GM21381 (cell line): ENCODE measurements around the gene ATRNL1.

Experiments used
- ATAC-seq: cut with Tn5 transposase; IDR thresholded peaks from one replicate; pipeline ENCODE4 v1.9.1; 2021; ENCODE audit warnings: mild to moderate bottlenecking, moderate library complexity; ENCODE audit not compliant: unreplicated experiment

Gene ATRNL1

DNA sequence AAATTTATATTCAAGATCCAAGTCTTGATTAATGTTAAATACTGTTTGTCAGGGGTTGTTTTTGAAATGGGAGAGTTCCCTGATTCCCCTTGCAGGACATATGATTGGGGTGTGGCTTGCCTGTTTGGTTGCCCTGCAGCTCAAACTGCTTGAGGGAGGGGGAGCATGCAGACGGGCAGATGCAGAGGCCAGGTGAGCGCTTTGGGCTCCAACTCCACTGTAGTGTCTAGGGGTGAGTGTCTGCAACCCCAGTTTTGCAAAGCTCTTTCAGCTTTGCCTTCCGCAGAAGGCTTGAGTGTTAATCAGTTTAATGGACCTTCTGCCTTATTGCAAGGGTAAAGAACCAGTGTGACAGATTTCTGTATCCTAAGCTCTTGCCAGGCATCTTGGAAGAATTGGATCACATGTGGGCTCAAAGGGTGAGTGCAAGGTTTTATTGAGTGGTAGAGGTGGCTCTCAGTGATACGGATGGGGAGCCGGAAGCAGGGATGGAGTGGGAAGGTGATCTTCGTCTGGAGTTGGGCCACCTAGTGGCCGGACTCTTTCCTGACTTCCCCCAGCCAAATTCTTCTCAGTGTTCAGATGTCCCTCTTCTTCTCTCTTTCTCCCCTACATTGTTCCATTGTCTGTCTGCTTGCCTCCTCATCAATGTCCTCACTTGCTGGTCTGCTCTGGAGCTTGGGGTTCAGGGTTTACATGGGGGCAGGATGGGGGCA lies 479.7 kb downstream of the ATRNL1 start:
- ATAC-seq = no peak

DNA sequence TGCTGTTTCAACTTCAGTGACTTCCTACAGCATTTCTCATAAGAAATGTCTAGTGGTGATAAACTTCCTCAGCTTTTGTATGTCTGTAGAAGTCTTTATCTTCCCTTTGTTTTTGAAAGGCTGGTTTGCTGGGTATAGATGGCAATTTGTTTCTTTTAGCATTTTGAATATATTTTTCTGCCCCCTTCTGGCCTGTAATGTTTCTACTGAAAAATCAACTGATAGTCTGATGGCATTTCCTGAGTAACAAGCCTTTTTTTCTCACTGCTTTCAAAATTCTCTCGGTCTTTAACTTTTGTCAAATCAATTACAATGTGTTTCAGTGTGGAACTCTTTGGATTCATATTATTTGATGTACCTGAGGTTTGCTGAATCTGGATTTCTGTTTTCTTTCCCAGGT lies 487.1 kb downstream of the ATRNL1 start:
- ATAC-seq = no peak

DNA sequence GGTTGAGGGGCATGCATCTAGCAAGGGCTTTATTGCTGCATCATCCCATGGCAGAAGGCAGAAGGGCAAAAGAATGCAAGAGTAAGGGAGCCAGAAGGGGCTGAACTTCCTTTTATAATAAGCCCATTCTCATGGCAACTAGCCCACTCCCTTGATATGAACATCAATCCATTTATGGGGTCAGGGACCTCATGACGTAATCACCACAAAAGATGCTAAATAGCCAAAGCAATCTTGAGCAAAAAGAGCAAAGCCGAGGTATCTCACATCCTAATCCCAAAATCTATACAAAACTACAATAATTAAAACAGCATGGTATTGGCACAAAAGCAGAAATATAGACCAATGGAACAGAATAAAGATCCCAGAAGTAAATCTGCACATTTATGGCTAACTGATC lies 499.9 kb downstream of the ATRNL1 start:
- no peak for ATAC-seq

DNA sequence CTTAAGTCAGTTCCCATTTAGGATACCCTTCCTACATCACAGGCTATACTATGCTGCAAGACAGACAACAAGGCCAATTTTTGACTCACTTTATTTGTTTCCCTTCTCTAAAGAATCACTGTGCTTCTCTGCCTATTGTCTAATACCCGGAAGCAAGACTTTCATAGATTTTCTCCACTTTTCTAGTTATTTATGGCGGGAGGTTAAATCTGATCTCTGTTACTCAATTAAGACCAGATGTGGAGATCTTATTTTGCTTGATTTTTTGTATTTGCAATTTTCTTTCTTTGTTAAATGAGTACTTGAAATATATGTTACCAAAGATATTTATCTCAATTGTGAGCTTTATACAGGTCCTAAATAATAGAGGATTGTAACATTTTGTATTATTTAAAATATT lies 511.5 kb downstream of the ATRNL1 start:
- ATAC-seq = no peak

DNA sequence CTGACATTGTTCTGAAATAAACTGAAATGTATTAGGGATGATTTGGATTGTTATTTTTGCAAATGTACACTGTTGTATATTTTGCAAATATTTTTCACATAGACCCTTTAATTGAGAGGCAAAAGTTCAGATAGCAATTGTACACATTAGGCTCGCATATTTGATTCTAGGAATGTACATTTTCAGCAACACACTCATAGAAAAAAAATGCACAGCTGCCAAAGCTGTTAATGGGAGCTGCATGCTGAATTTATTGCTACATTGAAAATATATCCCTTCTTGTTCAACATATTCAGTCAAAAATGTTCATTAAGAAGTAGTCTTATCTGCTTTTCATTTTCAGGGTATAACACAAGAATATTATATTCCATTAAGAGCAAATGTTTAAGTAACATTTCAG lies 512.9 kb downstream of the ATRNL1 start:
- no peak for ATAC-seq

DNA sequence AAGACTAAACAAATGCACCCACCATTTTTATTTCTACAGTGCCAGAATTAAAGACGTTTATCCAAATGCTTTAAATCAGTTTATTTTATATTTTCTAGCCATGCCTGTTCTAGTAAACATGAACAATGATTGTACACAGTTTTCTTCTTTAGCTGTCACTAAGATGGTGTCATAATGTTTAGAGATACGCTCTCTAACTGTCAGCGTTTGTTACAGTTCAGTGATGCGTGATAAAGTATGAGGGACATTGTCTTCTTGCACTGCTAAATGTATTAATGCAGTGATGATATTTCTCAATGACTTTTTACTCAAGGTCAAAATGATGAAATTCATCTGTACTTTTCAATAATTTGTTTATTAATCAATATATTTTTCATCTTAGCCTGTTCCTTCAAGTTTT lies 513.6 kb downstream of the ATRNL1 start:
- no peak for ATAC-seq

DNA sequence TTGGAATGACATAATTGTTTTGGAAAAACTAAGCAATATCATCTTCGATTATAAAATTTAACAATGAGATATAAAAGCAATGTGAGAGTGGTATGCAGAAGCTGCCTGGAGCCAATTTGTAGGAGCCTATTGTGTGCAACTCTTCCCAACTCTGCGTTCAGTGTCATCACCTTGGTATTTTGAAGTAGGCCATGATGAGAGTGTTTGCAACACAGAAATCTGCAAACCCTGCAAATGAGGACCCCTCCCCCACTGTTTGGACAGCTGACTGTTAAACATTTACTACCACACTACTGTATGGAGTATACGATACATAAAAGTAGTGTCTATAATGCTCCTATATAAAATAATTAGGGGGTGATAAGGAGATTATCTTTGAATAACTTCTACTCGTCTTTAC lies 531.3 kb downstream of the ATRNL1 start:
- ATAC-seq = no peak

DNA sequence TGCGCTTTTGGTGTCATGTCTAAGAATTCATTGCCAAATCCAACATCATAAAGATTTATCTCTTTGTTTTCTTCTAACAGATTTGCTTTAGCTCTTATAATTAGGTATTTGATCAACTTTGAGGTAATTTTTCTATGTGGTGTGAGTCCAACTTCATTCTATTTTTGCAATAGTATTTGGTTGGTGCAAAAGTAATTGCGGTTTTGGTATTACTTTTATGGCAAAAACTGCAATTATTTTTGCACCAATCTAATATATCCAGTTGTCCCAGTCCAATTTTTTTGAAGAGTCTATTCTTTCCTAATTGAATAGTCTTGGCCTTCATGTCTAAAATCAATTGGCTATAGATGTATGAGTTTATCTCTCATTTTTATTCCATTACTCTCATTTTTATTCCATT lies 535.5 kb downstream of the ATRNL1 start:
- ATAC-seq = no peak

DNA sequence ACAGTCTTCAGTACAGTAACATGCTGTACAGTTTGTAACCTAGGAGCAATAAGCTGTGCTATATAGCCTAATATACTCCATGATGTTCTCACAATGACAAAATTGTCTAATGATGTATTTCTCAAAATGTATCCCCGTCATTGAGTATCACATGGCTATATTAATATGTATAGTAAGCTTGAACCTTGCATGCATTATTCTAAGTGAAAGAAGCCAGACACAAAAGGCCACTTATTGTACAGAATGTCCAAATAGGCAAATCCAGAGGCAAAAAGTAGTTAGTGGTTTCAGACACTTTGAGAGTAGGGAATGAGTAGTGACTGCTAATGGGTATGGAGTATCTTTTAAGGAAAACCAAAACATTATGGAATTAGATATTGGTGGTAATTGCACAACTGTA lies 545.1 kb downstream of the ATRNL1 start:
- ATAC-seq = no peak

DNA sequence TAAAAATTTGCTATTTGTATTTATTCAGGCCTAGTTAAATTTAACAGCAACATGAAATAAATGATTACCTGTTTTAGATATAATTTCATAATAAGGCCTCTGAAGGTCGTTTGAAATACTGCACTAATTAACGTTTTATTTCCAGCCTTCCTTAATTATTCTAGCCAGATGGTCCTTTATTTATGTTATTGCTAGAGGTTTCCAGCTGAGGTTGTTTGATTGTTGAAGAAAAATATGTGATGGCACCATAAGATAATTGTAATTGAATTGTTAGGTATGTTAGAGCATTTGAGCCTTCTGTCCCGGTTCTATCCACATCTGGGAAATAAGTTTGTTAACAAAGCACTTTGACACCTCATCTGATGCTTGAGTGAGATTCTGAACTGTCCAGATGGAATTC lies 556.1 kb downstream of the ATRNL1 start:
- ATAC-seq = no peak

DNA sequence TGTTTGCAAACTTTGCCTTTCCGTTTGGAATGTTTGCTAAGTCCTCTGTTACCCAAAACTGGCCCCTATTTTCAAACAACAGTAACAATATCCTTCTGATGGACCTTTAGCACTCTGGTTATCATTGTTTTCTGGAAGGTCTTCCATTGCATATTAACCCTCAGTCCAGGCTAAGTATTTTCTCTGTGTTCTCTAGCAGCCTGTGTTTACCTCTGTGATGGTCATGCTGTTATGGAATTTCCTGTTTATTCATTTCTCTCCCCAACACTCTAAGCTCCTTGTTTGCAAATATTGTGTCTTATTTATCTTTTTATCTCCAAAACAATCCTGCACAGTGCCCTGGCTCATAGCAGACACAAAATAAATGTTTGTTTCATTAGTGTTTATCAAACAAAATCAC lies 560.3 kb downstream of the ATRNL1 start:
- ATAC-seq = no peak

DNA sequence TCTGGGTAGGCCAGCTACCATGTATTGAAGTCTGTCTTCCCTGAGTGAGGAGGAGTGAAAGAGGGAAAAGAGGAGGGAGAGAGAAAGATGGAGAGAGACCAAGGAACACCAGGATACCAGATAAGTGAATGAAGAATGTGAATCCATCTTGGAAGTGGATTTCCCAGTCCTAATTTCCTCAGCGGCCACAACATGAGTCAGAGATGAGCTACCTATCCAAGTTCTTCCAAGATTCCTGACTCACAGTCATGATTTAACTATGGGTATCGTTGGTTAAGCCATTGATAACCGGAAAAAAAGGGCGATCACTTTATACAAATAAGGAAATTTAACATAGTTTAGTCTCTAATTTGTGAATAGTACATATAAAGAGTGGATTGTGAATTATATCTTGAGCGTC lies 561.8 kb downstream of the ATRNL1 start:
- no peak for ATAC-seq

DNA sequence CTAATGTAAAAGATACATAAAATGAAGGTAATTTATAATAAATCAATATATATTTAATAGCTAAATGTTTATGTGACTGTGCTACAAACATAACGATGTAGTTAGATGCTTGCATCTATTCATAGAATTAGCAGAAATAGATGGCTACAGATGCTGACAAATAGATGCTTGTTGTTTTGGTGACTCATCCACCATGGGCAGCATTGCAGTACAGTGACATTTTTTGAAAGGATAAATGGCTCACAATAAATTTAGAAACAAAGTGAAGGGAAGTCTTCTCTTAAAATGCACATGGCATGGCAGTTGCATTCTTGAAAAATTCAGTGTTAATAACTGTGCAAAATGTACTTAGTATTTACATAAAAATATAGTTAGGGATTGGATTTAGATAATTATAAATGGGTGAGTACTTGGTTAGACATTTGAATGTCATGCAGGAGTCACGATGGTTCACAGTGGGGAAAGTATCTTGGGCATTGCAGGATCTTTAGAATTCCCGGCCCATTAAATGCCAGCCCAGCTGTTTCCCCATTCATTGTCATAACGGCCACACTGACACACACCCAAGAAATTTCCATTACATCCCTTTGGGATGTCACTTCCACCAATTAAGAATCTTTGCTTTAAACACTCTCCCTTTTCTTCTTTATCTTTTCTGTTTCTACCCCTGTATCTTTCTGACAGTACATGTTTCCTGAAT lies 564.1 kb downstream of the ATRNL1 start:
- no peak for ATAC-seq

DNA sequence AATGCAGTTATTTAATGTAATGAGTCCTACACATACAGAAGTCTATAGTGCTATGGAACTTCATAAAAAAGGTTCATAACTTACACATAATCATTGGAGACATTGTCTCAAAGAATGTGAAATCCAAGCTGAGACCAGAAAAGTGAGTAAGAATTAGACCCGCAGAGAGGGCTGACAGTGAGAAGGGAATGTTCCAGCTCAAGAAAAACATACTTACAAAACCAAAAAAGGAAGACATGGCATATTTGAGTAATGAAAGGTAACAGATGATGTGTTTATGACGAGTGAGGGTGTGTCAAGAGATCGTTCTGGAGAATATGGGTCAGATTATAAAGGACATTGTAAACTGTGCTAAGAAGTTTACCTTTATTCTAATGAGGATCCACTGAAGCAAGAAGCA lies 566.5 kb downstream of the ATRNL1 start:
- no peak for ATAC-seq

DNA sequence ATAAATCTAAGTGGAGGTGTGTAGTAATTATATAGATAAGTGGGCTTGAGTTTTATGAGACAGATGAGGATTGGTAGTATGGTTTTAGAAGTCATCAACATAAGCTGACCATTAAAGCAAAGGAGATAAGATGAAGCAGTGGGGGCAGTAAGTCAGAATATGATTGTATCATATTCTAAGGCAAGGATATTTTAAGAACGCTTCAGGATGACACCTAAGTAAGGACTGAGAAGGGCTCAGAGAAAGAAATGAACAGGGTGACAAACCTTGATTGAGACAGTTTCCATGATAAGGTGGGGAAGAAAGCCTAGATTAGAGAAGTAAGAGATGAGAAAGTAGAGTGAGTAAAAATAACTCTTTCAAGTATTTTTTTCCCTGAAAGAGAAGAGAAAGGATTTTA lies 567.2 kb downstream of the ATRNL1 start:
- no peak for ATAC-seq

DNA sequence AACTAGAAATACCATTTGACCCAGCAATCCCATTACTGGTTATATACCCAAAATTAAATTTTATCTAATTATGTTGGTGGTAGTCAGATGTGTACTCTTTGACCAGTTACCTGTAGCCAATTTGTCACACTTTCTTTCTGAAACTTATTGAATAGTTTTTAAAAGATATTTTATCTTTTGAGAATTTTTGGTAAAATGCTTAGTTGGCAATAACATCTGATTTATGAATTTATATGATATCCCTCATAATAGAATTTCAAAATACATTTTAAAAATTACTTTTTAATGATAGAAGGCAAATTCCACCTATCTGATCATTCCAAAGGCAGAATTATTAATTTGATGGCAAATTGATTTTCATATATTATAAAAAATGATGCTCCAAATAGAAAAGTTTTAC lies 569.3 kb downstream of the ATRNL1 start:
- ATAC-seq = no peak

DNA sequence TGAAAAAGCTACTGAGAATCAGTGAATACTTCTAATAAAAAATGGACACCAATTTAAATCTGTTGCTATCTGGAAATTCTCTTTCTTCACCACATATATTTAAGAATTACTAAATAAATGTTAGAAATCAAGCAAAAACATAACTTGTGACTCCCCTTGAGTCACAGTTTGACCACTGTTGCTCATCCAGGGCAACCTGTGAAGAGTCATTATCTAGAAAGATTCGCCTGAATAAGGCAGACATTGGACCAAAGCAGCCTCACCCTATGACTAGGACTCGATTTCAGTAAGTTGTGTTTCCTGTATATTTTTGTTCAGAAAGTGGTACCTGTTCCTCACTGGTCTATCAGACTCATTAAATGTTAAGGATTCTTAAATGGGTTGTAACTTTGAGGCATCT lies 572.4 kb downstream of the ATRNL1 start:
- ATAC-seq = no peak

DNA sequence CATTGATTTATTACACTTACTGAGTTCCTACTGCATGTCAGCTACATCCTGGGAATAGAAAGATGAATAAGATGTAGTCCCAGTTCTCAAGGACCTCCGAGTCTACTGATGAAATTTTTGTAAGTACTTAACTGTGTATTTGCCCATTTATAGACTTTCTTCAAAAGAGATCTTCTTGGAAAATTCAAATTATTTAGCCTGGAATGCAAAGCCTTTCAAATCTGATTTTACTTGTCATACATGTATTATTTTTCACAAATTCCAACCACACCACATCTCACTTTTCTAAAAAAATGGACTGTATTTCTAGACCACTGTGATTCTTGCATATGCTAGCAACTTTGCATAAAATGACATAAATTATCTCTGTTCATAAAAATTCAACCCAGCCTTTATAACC lies 581.3 kb downstream of the ATRNL1 start:
- no peak for ATAC-seq

DNA sequence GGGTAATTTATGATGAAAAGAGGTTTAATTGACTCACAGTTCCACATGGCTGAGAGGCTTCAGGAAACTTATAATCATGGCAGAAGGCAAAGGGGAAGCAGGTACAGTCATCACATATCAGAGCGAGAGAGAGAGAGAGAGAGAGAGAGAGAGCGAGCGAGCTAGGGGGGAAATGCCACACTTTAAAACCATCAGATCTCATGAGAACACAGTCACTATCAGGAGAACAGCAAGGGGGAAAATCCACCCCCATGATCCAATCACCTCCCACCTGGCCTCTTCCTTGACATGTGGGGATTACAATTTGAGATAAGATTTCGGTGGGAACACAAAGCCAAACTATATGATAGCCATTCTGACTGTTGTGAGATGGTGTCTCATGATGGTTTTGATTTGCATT lies 603.6 kb downstream of the ATRNL1 start:
- ATAC-seq = no peak

DNA sequence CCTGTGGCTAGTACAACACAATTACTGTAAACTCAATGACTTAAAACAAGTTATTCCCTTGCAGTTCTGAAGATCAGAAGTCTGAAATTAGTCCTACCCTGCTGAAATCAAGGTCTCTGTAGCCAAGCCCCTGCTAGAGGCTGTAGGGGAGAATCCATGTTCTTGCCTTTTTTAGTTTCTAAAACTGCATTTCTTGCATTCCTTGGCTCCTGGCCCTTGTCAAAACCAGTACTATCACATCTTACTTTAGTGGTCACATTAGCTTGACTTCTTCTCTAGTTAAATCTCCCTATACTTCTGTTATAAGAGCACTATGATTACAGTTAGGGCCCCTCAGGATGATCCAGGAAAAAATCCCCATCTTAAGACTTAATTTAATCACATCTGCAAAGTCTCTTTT lies 612.9 kb downstream of the ATRNL1 start:
- ATAC-seq = no peak

DNA sequence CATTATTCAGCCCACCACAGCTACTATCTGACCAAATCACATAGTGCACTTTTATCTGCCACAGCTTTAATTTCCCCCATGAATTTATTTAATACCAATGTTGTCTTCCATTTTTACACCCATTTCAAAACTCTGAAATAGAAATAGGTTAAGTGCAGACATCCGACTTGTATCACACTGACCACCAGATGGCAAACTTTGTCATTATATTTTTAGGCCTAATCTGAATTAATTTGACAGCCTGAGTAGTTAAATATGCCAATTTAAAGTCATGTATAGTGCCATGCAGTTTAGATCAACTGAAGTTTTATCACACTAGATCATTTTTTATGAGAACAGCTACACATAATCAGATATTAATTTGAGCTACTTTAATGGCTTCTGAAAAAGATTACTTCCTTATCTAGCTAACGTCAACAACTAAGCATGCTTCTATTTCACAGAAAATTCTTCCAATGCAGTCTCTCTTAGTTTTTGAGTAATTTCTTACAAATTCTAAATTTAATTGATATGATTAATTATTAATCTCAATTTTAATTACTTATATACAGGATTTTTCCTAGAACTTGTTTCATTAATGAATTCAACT lies 613.4 kb downstream of the ATRNL1 start:
- no peak for ATAC-seq

DNA sequence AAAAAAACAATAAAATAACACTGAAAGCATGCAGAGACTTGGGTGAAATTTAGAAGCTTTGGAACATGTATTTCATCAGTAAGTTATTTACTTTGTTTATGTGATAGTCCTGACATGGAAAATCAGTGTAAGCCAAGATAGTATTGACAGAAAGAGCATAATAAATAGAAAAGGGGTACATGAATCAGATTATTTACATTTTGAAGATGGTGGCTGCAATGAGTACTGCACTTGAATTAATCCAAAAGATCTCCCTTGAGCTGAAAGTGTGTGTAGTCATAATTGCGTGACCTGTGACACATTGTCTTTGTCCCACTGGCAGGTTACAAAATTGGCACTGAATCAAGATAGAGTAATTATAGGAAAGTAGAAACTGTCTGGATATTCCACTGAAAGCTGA lies 617.0 kb downstream of the ATRNL1 start:
- no peak for ATAC-seq

DNA sequence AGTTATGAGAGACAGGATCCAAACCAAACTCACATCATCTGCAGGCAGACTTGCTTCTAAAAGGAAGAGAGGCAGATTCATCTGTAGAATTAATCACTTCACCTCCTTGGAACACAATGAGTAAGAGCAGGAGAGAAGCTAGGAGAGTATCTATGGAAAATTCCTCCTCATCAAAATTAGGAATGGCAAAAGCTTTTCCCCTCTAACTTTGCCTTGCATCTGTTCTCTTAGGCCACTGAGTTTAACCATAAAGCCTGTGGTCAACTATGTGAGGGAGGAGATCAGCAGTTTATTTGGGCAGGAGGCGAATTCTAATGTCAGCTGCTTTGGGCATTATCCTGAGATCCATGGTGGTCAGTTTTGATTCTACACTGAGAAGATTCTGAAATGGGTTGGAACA lies 618.1 kb downstream of the ATRNL1 start:
- no peak for ATAC-seq
